ENCODE measurements around the gene PIEZO2. TPM values are rescaled to one million over a fixed set of nuclear protein-coding genes. Genes with fewer than 3 reads are reported as not detected.

The PIEZO2 gene
- total RNA-seq, 1 donor from 2014 or later, result 8.4 TPM

GRCh38 chr18:11073971-11074370, 75.4 kb downstream of the PIEZO2 start:
- no peak for TF ChIP-seq CTCF (IDR thresholded peaks at IDR 0.05; ENCODE audit: unreplicated experiment)
- peaks cover 4% of the 10 kb centered on the region for H3K27me3 Mint-ChIP-seq (ENCODE audit: unreplicated experiment)
- no peaks in the 10 kb centered on the region for H3K9me3 Mint-ChIP-seq (ENCODE audit: unreplicated experiment)
- H3K4me3 Mint-ChIP-seq (ENCODE audit: unreplicated experiment), result no peak overlapping the region
- no peak for DNase-seq (ENCODE audit: low spot score)
- H3K27ac Mint-ChIP-seq (ENCODE audit: unreplicated experiment), result no peak overlapping the region
- peaks cover 28% of the 10 kb centered on the region for H3K4me1 Mint-ChIP-seq (ENCODE audit: unreplicated experiment)
- H3K36me3 Mint-ChIP-seq (ENCODE audit: low read depth, unreplicated experiment), result no peaks in the 10 kb centered on the region

GRCh38 chr18:11072632-11073031, 76.7 kb downstream of the PIEZO2 start:
- Mint-ChIP-seq H3K9me3 (ENCODE audit: unreplicated experiment) (no peaks in the 10 kb centered on the region), H3K27me3 (ENCODE audit: unreplicated experiment) (peaks cover 4% of the 10 kb centered on the region), H3K27ac (ENCODE audit: unreplicated experiment) (no peak overlapping the region), H3K36me3 (ENCODE audit: low read depth, unreplicated experiment) (no peaks in the 10 kb centered on the region), H3K4me1 (ENCODE audit: unreplicated experiment) (peaks cover 28% of the 10 kb centered on the region), H3K4me3 (ENCODE audit: unreplicated experiment) (no peak overlapping the region)
- DNase-seq (ENCODE audit: low spot score), result no peak
- no peak for TF ChIP-seq CTCF (IDR thresholded peaks at IDR 0.05; ENCODE audit: unreplicated experiment)

GRCh38 chr18:11071300-11071699, 78.1 kb downstream of the PIEZO2 start:
- peaks cover 28% of the 10 kb centered on the region for H3K4me1 Mint-ChIP-seq (ENCODE audit: unreplicated experiment)
- H3K27me3 Mint-ChIP-seq (ENCODE audit: unreplicated experiment), result peaks cover 4% of the 10 kb centered on the region
- H3K36me3 Mint-ChIP-seq (ENCODE audit: low read depth, unreplicated experiment), result no peaks in the 10 kb centered on the region
- H3K27ac Mint-ChIP-seq (ENCODE audit: unreplicated experiment), result no peak overlapping the region
- peak overlapping the region; percentile 26 for H3K4me3 Mint-ChIP-seq (ENCODE audit: unreplicated experiment)
- no peak for TF ChIP-seq CTCF (IDR thresholded peaks at IDR 0.05; ENCODE audit: unreplicated experiment)
- H3K9me3 Mint-ChIP-seq (ENCODE audit: unreplicated experiment), result no peaks in the 10 kb centered on the region
- DNase-seq (ENCODE audit: low spot score), result no peak

DNA sequence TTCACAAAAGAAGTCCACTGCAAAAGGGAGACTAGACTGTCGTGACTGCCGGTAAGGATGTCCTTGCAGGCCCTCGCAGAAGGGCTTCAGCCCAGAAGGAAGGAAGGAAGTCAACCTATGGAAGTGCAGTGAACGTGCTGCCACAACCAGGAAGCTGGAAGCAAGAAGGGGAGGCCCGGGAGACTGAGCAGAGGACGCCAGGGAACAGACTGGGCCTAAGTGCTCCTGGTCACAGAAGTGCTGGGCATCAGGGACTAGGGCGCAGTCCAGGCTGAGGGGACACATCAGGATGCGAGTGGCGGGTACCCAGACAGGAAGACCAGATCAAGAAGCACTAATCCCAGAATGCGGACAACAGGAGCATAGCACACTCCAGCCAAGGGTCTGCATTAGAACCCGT, 78.8 kb downstream of the PIEZO2 start:
- Mint-ChIP-seq H3K9me3 (ENCODE audit: unreplicated experiment) (no peaks in the 10 kb centered on the region), H3K27ac (ENCODE audit: unreplicated experiment) (peak overlapping the region; percentile 16)

DNA sequence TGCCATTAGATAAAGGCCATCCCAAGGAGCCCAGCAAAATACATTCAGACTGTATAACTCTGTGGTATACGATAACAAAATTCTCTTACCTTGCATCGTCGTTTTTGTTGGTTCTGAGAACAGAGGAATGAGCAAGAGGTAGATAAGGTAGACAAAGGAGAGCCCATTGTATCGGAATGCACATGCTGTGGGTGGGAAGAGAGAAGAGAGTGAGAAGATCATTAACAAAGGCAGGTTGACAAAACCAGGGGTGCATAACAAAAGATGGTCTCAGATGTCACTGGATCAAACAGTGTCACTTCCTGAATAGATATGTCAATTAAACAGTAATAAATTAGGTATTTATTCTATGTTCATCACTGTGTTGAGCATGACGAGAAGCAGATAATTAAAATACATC, 83.3 kb downstream of the PIEZO2 start:
- Mint-ChIP-seq H3K4me3 (ENCODE audit: unreplicated experiment) (no peak overlapping the region), H3K9me3 (ENCODE audit: unreplicated experiment) (no peaks in the 10 kb centered on the region), H3K27ac (ENCODE audit: unreplicated experiment) (no peak overlapping the region), H3K36me3 (ENCODE audit: low read depth, unreplicated experiment) (no peaks in the 10 kb centered on the region), H3K27me3 (ENCODE audit: unreplicated experiment) (peaks cover 8% of the 10 kb centered on the region), H3K4me1 (ENCODE audit: unreplicated experiment) (peaks cover 28% of the 10 kb centered on the region)
- no peak for TF ChIP-seq CTCF (IDR thresholded peaks at IDR 0.05; ENCODE audit: unreplicated experiment)
- no peak for DNase-seq (ENCODE audit: low spot score)

More for the DNA sequence above, 78.8 kb downstream of the PIEZO2 start:
- no peak for DNase-seq (ENCODE audit: low spot score)
- H3K27me3 Mint-ChIP-seq (ENCODE audit: unreplicated experiment), result peaks cover 8% of the 10 kb centered on the region
- H3K4me3 Mint-ChIP-seq (ENCODE audit: unreplicated experiment), result no peak overlapping the region
- no peak for TF ChIP-seq CTCF (IDR thresholded peaks at IDR 0.05; ENCODE audit: unreplicated experiment)
- H3K36me3 Mint-ChIP-seq (ENCODE audit: low read depth, unreplicated experiment), result no peaks in the 10 kb centered on the region
- peaks cover 32% of the 10 kb centered on the region for H3K4me1 Mint-ChIP-seq (ENCODE audit: unreplicated experiment)

Measured in endothelial cell (in vitro differentiated cells).